Breast epithelium (tissue), 3 donors: Measurements from ENCODE around the gene IL5RA.

Experiments
- POLR2AphosphoS5 ChIP-seq, 3 donors: sonication (generic); formaldehyde crosslinking; IDR thresholded peaks; one replicate each; pipeline ENCODE4 v1.6.1; 2017; ENCODE audit warnings: antibody characterized with exemption in 3 of 3
- TF ChIP-seq, protein P1 (sequence below), 3 donors: fragments of 450-650 bp; IDR thresholded peaks; one replicate each; pipeline ENCODE4 v1.5.1; 2016 to 2017; ENCODE audit warnings: antibody characterized with exemption in 3 of 3, mild to moderate bottlenecking in 3 of 3, moderate library complexity in 3 of 3

DNA sequence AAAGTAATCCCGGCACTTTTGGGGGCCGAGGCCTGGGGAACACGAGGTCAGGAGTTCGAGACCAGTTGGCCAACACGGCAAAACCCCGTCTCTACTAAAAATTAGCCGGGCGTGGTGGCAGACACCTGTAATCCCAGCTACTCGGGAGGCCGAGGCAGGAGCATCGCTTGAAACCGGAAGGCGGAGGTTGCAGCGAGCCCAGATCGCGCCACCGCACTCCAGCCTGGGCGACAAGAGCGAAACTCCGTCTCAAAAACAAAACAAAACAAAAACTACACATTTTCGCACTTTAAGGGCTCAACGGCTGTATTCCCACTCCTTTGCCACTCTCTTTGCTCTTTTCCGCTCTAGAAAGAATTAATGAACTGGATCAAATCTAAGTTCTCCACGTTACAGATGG is 15.8 kb upstream of the IL5RA start:
- TF ChIP-seq, protein P1, sequence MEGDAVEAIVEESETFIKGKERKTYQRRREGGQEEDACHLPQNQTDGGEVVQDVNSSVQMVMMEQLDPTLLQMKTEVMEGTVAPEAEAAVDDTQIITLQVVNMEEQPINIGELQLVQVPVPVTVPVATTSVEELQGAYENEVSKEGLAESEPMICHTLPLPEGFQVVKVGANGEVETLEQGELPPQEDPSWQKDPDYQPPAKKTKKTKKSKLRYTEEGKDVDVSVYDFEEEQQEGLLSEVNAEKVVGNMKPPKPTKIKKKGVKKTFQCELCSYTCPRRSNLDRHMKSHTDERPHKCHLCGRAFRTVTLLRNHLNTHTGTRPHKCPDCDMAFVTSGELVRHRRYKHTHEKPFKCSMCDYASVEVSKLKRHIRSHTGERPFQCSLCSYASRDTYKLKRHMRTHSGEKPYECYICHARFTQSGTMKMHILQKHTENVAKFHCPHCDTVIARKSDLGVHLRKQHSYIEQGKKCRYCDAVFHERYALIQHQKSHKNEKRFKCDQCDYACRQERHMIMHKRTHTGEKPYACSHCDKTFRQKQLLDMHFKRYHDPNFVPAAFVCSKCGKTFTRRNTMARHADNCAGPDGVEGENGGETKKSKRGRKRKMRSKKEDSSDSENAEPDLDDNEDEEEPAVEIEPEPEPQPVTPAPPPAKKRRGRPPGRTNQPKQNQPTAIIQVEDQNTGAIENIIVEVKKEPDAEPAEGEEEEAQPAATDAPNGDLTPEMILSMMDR (IDR thresholded peaks at IDR 0.05), result no peak
- TF ChIP-seq POLR2AphosphoS5 (IDR thresholded peaks at IDR 0.05), result no peak
